DMS53 treated with DMSO at 0.1 percent for 48 hours (cell line): Measurements from ENCODE around the gene PXK.
"Not testable (repeated sequence)": the region's sequence is repeated elsewhere in the genome, so short reads cannot be mapped to it uniquely, and the experiment has no call there.

ENCODE experiments used
- DNase-seq: peaks from one replicate; lab custom pipeline; 2025; ENCODE audit not compliant: unreplicated experiment; lab: John Stamatoyannopoulos, UW

The PXK gene

DNA sequence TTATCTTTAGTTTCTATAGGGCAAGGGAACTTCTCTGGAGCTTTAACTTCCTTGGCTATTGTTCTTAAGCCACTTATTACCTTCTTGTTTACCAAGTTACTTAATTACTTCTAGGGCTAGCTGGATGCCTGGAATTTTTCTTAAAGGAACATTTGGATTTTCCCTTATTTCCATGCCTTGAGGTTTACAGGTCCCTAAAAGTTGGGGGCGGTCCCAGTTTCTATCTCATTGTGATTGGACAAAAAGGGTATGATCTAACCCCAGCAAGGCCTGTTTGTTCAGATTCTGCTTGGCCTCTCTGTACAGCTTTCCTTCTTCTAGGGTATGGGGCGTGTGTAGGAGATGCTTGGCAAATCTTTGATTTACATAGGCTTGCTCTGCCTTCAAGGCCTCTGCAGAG lies 83.5 kb downstream of the PXK start:
- DNase-seq, result no peak

DNA sequence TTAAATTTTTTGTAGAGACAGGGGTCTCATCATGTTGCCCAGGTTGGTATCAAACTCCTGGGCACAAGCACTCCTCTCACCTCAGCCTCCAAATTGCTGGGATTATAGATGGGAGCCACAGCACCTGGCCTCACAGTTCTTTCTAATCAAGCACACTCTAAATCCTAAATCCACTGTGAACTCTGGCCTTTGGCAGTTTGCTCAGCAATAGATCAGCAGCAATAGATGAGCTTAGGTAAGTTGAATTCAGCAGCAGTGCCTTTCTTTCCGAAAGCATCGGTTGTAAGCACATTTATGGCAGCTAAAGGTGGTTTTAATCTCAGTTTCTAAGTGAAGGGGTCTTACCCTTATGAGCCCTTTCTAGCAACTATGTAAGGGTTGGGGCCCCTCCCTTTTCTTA lies 84.4 kb downstream of the PXK start:
- no peak for DNase-seq

DNA sequence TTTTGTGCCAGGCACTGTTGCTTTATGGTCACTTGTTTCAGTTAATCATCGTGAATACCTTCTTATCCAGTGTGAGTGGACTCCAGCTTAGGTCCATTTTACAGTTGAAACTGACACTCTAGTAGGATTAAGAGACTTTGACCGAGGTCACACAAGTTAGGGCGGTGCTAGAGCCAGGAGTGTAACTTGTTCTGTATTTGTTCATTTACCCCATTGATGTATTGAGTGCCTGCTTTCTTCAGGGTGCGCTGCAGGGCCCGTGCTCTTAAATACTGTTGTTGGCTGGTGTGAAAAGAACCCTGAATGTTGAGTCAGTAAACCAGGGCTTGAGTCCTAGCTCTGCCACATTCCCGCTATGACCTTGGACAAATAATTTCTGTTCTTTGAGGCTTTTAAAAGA lies 85.5 kb downstream of the PXK start:
- DNase-seq, result no peak

- no peak for DNase-seq
Observed at GRCh38 chr3:58419780-58420507, 87.3 kb downstream of the PXK start.

- DNase-seq, result no peak
Observed at GRCh38 chr3:58421004-58421403, 88.3 kb downstream of the PXK start.

DNA sequence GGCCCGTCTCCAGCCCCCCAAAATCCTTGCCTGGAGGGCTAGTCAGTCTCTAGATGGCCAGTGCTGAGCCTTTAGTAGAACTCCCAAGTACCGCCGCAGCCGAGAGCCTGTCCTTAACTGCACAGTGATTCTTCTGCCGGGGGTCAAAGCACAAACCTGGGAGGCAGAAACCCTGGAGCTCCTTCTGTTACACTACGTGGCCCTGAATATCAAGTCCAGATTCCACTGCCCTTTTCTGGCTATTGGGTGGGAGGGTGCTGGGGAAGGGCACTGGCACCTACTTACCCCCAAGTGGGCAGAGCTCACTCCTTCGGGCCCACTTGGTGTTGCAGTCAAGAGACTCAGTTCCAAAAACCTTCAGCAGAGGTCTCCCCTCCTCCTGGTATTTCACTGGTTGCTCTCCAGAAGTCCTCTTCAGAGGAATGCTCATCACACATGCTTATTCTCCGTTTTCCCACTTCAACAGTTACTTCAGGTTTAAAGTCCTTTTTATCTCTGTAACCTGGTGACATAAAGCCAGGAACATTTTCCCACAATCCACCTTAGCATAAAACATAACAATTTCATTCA lies 90.1 kb downstream of the PXK start:
- DNase-seq, result no peak

GRCh38 chr3:58424613-58425012 lies 91.9 kb downstream of the PXK start:
- no peak for DNase-seq

GRCh38 chr3:58425782-58426181 lies 93.1 kb downstream of the PXK start:
- DNase-seq, result no peak

DNA sequence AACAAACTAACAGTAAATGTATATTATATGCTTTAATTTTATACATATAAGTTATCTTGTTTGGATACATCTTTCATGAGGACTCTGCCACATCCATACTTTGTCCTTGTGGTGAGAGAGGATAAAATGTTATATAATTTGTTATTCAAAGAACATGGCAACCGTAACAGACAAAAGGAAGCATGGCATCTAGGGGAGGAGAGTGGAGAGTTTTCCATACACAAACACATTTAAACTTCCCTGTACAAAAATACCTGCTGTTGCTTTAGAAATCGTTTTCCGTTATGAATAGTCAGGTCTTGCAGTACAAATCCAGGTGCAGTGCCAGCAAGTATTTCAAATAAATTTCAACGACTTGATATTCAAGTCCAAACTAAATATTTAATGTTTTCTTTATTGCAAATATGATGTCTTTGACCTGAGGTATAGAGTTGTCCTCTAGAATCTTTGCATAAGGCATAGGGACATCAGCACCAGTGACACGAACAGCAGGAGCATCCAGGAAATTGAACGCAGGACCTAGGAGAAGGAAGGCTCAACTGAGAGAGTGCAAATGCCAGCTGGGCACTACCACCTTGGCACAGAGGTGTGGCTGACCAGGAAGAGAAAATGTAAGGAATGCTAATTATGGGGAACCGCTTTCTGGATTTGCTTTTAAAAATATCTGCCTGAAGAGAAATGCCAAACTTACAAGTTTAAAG lies 95.1 kb downstream of the PXK start:
- DNase-seq, result no peak

GRCh38 chr3:58429657-58430056 lies 97.0 kb downstream of the PXK start:
- no peak for DNase-seq

DNA sequence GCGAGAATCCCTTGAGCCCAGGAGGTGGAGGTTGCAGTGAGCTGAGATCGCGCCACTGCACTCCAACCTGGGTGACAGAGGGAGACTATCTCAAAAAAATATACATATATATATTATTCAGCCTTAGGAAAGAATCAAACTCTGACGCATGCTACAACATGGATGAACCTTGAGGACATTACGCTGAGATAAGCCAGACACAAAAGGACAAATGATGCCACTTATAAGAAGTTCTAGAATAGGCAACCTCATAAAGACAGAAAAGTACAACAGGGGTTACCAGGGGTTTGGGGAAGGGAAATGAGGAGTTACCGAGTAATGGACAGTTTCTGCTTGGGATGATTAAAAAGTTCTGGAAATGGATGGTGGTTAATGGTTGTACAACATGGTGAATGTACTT lies 100.2 kb downstream of the PXK start:
- no peak for DNase-seq

GRCh38 chr3:58433400-58434167 lies 100.9 kb downstream of the PXK start, which contains the start of gene PDHB:
Gene PDHB (minus strand): TSS chr3:58433832. CDS start chr3:58433809, 23 bp downstream.
- peak; percentile 31 for DNase-seq

DNA sequence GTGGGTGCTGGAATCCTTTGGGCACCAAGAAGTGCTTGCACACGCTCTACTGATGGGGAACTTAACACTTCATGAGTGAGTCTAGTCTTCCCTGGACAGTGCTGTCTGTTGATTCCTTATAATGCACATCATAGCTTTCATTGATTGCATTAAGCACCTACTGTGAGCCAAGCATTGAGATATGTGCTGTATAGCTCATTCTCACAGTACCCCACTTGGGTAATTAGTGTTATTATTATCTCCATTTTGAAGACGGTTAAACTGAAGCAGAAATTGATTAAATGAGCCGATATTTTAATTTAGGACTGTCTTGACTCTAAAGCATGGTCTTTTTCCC lies 101.4 kb downstream of the PXK start:
- DNase-seq, result no peak

- DNase-seq, result no peak
Observed at GRCh38 chr3:58434511-58434910, 101.8 kb downstream of the PXK start.

GRCh38 chr3:58434990-58435389 lies 102.3 kb downstream of the PXK start:
- no peak for DNase-seq

DNA sequence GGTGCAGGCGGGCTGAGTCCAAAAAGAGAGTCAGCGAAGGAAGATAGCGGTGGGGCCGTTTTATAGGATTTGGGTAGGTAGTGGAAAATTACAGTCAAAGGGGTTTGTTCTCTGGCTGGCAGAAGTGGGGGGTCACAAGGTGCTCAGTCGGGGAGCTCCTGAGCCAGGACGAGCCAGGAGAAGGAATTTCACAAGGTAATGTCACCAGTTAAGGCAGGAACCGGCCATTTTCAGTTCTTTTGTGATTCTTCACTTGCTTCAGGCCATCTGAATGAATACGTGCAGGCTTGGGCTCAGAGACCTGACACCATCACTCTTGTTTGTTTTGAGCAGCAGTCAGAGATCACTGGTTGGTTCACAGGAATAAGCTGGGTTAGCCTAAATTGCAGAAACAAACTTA lies 104.6 kb downstream of the PXK start:
- not testable (repeated sequence) for DNase-seq

DNA sequence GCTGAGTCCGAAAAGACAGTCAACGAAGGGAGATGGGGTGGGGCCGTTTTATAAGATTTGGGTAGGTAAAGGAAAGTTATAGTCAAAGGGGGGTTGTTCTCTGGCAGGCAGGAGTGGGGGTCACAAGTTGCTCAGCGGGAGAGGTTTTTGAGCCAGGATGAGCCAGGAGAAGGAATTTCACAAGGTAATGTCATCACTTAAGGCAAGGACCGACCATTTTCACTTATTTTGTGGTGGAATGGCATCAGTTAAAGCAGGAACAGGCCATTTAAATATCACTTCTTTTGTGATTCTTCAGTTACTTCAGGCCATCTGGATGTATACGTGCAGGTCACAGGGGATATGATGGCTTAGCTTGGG lies 108.3 kb downstream of the PXK start:
- DNase-seq, result not testable (repeated sequence)

DNA sequence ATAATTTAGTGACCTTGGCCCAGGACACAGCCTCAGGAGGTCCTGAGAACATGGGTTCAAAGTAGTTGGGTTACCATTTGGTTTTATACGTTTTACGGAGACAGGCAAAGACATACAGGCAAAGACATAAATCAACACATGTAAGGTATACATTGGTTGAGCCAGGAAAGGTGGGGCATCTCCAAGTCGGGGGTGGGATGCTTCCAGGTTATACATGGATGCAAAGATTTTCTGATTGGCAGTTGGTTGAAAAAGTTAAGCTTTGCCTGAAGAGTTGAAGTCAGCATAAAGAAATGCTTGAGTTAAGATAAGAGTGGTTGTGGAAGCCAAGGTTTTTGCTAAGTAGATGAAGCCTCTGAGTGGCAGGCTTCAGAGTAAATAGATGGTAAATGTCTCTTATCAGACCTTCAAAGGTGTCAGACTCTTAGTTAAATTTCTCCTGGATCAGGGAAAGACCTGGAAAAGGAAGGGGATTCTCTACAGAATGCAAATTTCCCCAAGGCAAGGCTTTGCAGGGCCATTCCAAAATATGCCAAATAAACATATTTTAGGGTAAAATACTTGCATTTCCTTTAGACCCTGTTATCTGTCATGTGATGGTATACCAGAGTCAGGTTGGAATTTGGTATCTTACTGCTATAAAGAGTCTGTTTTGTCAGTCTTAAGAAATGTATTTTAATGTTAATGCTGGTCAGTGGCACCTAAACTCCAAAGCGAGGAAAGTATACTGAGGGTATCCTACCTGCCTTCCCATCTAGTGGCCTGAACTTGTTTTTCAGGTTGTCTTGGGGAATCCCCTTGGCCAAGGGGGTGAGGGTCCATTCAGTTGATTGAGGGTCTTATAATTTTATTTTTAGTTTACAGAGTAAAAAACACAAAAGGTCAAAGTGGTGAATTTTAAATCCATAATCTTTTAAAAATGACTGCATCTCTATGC lies 109.1 kb downstream of the PXK start:
- no peak for DNase-seq

- peak; percentile 63 for DNase-seq
Observed at GRCh38 chr3:58452176-58452575, 119.5 kb downstream of the PXK start.

- DNase-seq, result no peak
Observed at GRCh38 chr3:58459160-58459559, 126.5 kb downstream of the PXK start.

DNA sequence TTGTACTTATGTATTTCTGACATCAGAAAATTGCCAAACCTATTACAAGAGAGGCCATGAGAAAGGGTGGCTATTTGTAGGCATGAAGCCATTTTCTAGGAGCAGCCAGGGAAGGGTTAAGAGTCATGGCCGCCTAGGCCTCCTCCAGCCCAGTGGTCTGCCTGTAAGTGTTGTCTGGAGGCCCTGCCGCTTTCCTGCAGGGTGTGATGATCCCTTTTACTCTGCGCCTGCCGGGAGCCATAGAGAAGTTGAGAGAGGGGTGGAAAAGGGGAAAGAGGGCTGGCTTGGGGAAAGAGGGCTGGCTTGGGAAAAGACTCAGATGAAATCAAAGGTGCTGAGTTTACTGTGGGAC lies 130.1 kb downstream of the PXK start:
- no peak for DNase-seq
